HepG2 (cell line): Measurements from ENCODE around the gene TCF3. TPM values are rescaled to one million over a fixed set of nuclear protein-coding genes. Genes with fewer than 3 reads are reported as not detected.

ENCODE experiments used
- CENPBD1 ChIP-seq: sonication (generic); formaldehyde crosslinking; IDR thresholded peaks from 2 replicates; pipeline ENCODE4 v1.8.0; 2022; ENCODE audit warnings: missing genetic modification reagents, low read depth, mild to moderate bottlenecking, borderline replicate concordance
- GABPB1 ChIP-seq: IDR thresholded peaks from 2 replicates; pipeline ENCODE4 v1.6.1; 2016; ENCODE audit warnings: mild to moderate bottlenecking, missing genetic modification reagents, moderate library complexity, missing compliant biosample characterization
- IKZF5 ChIP-seq: IDR thresholded peaks from 2 replicates; pipeline ENCODE4 v1.6.1; 2018; ENCODE audit warnings: missing genetic modification reagents, mild to moderate bottlenecking, missing compliant biosample characterization
- KDM2A ChIP-seq: sonication (generic); formaldehyde crosslinking; IDR thresholded peaks from 2 replicates; pipeline ENCODE4 v1.4.0; 2020; ENCODE audit warnings: low read depth, missing genetic modification reagents, borderline replicate concordance
- MLXIP ChIP-seq: sonication (generic); formaldehyde crosslinking; IDR thresholded peaks from 2 replicates; pipeline ENCODE4 v1.9.0; 2021; ENCODE audit warnings: missing genetic modification reagents, borderline replicate concordance
- MTF2 ChIP-seq: sonication (generic); formaldehyde crosslinking; IDR thresholded peaks from 2 replicates; pipeline ENCODE4 v1.5.0; 2020; ENCODE audit warnings: missing genetic modification reagents, borderline replicate concordance
- NBN ChIP-seq: fragments of 450-650 bp; conservative IDR thresholded peaks from 2 replicates; pipeline ENCODE4 v1.6.1; 2017
- POLR2AphosphoS5 ChIP-seq: IDR thresholded peaks from 2 replicates; pipeline ENCODE4 v1.6.1; 2012; ENCODE audit warnings: low read depth, low read length
- SNRNP70 ChIP-seq: fragments of 200-400 bp; formaldehyde crosslinking; IDR thresholded peaks from 2 replicates; pipeline ENCODE4 v1.6.1; 2017; ENCODE audit warnings: mild to moderate bottlenecking, low read depth, low read length, moderate library complexity
- SOX5 ChIP-seq: IDR thresholded peaks from 2 replicates; pipeline ENCODE4 v1.6.1; 2016; ENCODE audit warnings: borderline replicate concordance
- TSC22D2 ChIP-seq: sonication (generic); formaldehyde crosslinking; IDR thresholded peaks from 2 replicates; pipeline ENCODE4 v1.5.1; 2020; ENCODE audit warnings: missing genetic modification reagents, mild to moderate bottlenecking, borderline replicate concordance
- ZFP82 ChIP-seq: sonication (generic); formaldehyde crosslinking; IDR thresholded peaks from 2 replicates; pipeline ENCODE4 v1.5.1; 2020; ENCODE audit warnings: mild to moderate bottlenecking, missing genetic modification reagents, borderline replicate concordance
- ZKSCAN1 ChIP-seq: fragments of 150-350 bp; IDR thresholded peaks from 2 replicates; pipeline ENCODE4 v1.6.1; 2014; ENCODE audit warnings: low read length
- ZMAT3 ChIP-seq: sonication (generic); formaldehyde crosslinking; conservative IDR thresholded peaks from 2 replicates; pipeline ENCODE4 v1.7.0; 2021; ENCODE audit warnings: missing genetic modification reagents
- ZNF207 ChIP-seq: fragments of 450-650 bp; IDR thresholded peaks from 2 replicates; pipeline ENCODE4 v1.6.1; 2016; ENCODE audit warnings: antibody characterized with exemption, borderline replicate concordance
- ZNF230 ChIP-seq: sonication (generic); formaldehyde crosslinking; IDR thresholded peaks from 2 replicates; pipeline ENCODE4 v1.4.0; 2020; ENCODE audit warnings: mild to moderate bottlenecking, missing genetic modification reagents
- ZNF296 ChIP-seq: sonication (generic); formaldehyde crosslinking; conservative IDR thresholded peaks from 2 replicates; pipeline ENCODE4 v1.5.0; 2020; ENCODE audit warnings: mild to moderate bottlenecking, missing genetic modification reagents
- ZNF558 ChIP-seq: sonication (generic); formaldehyde crosslinking; IDR thresholded peaks from 2 replicates; pipeline ENCODE4 v1.9.0; 2022; ENCODE audit warnings: mild to moderate bottlenecking, missing genetic modification reagents, borderline replicate concordance
- ZNF691 ChIP-seq: sonication (generic); formaldehyde crosslinking; IDR thresholded peaks from 2 replicates; pipeline ENCODE4 v1.4.0; 2020; ENCODE audit warnings: missing genetic modification reagents, low read depth, mild to moderate bottlenecking, borderline replicate concordance
- polyA plus RNA-seq, 8 experiments: library from polyadenylated mRNA; depleted of rRNA in 3 of 8; stranded (reverse) in 7 of 8; unstranded in 1 of 8; fragments of >200 nt; fragmentation: Illumina TruSeq in 4 of 8; extraction: Trizol in 4 of 8; gene quantifications; 2 replicates each; pipeline versions ENCODE4 v1.2.1 to v1.2.3, GENCODE V29; 2011 to 2016; ENCODE audit warnings: low read depth in 4 of 8, missing spikeins in 1 of 8, mixed read lengths in 1 of 8; ENCODE audit not compliant: insufficient read depth in 1 of 8
- total RNA-seq, 5 experiments: library from RNA; depleted of rRNA; stranded (reverse); fragments of >200 nt; fragmentation: Illumina TruSeq; extraction: Trizol; gene quantifications; 2 replicates each; pipeline ENCODE4 v1.2.3, GENCODE V29; 2016; ENCODE audit warnings: low read depth in 1 of 5
- TF ChIP-seq, protein P1 (sequence below): sonication (generic); formaldehyde crosslinking; IDR thresholded peaks from 2 replicates; pipeline ENCODE4 v1.4.0; 2020; ENCODE audit warnings: missing genetic modification reagents, mild to moderate bottlenecking, borderline replicate concordance
- TF ChIP-seq, protein P2 (sequence below): sonication (generic); IDR thresholded peaks from 2 replicates; pipeline ENCODE4 v1.6.1; 2016; ENCODE audit warnings: low read depth, borderline replicate concordance

Gene TCF3
- total and polyA plus RNA-seq, 2 of the 13 experiments (the other 11 are each of a cell fraction or from before 2014, with no cell fraction given) = 51.4 to 53.2 TPM

DNA sequence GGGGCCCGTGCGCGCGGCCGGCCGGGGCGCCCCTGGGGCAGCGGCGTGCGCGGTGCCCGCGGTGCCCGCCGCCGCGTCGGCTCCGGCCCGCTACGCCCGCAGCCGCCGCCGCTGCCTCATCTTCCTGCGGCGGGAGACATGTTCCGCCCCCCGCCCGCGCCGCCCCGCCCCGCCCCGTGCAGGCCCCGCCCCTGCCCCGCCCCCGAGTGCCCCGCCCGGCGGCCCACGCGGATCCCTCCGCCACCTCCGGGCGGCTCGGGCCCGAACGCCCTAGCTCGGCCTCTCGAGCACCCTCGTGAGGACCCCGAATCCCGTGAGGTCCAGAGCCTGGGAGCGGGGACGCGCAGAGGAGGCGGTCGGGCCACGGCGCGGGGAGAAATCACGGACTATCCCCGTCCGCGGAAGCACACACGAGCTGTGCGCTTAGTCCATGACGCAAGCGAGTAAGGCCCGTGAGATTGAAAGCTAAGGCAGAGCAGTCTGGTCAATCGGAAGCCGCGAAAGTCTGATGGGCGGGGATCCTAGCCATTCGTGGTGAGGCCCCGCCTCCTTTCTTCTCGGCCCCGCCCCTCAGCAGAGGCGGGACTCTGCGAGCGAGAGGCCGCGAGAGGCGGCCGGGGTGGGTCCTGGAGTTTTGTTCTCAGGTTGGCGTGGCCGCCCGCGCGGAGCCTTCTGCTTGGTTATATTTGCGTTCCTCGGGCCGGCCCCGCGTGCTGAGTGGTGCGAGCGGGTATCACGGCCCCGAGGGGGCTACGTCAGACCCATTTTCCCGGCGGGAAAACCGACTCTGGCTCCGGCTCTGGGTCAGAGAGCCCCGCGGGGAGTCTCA lies at the start of gene TCF3 (continued):
- TF ChIP-seq ZNF296 (CRISPR knock-in tag) (no peak), SOX5 (CRISPR knock-in tag) (0 out of 2 replicates have a peak, but pooled peaks have one; percentile 41), IKZF5 (peak; percentile 61), ZNF691 (CRISPR knock-in tag) (no peak; the same call in 1 of the 2 replicates), NBN (no peak), GABPB1 (CRISPR knock-in tag) (peak; percentile 87), SNRNP70 (no peak), TSC22D2 (CRISPR knock-in tag) (peak; percentile 24; the same call in 1 of the 2 replicates), KDM2A (peak; percentile 88), ZFP82 (CRISPR knock-in tag) (no peak), POLR2AphosphoS5 (peak; percentile 27; the same call in 1 of the 2 replicates), ZKSCAN1 (0 out of 2 replicates have a peak, but pooled peaks have one; percentile 6), ZMAT3 (CRISPR knock-in tag) (peak; percentile 66; the same call in 1 of the 2 replicates), MTF2 (CRISPR knock-in tag) (no peak), CENPBD1 (CRISPR knock-in tag) (no peak), ZNF207 (no peak), ZNF558 (CRISPR knock-in tag) (0 out of 2 replicates have a peak, but pooled peaks have one; percentile 71), ZNF230 (CRISPR knock-in tag) (no peak), MLXIP (CRISPR knock-in tag) (no peak)
- TF ChIP-seq, protein P1, sequence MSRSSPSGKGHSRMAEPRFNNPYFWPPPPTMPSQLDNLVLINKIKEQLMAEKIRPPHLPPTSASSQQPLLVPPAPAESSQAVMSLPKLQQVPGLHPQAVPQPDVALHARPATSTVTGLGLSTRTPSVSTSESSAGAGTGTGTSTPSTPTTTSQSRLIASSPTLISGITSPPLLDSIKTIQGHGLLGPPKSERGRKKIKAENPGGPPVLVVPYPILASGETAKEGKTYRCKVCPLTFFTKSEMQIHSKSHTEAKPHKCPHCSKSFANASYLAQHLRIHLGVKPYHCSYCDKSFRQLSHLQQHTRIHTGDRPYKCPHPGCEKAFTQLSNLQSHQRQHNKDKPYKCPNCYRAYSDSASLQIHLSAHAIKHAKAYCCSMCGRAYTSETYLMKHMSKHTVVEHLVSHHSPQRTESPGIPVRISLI = no peak; the same call in 1 of the 2 replicates
- TF ChIP-seq, protein P2, sequence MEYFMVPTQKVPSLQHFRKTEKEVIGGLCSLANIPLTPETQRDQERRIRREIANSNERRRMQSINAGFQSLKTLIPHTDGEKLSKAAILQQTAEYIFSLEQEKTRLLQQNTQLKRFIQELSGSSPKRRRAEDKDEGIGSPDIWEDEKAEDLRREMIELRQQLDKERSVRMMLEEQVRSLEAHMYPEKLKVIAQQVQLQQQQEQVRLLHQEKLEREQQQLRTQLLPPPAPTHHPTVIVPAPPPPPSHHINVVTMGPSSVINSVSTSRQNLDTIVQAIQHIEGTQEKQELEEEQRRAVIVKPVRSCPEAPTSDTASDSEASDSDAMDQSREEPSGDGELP = peak; percentile 27; the same call in 1 of the 2 replicates
